Frontal cortex (tissue), 4 donors: ENCODE measurements around the gene ASF1B. TPM values are rescaled to one million over a fixed set of nuclear protein-coding genes. Genes with fewer than 3 reads are reported as not detected.
A peak's percentile ranks its signal among the peaks of the same experiment; 100 is the strongest.

Experiments used
- DNase-seq, 2 donors: peaks; one replicate each; pipeline ENCODE4 v3.0.0; 2012; ENCODE audit warnings: low spot score in 2 of 2
- FAIRE-seq: peaks from 2 replicates; lab custom pipeline; 2012; peaks lifted over from hg19 to GRCh38; lab: Jason Lieb, UNC
- total RNA-seq: library from RNA; depleted of rRNA; stranded (reverse); fragments of >200 nt; gene quantifications from one replicate; pipeline ENCODE4 v1.2.3, GENCODE V29; 2014
- donor health status: control.
- donor health status: control.
- donor health status: control.

ASF1B gene
- total RNA-seq, 1 donor from 2014 or later: 1.2 TPM

DNA sequence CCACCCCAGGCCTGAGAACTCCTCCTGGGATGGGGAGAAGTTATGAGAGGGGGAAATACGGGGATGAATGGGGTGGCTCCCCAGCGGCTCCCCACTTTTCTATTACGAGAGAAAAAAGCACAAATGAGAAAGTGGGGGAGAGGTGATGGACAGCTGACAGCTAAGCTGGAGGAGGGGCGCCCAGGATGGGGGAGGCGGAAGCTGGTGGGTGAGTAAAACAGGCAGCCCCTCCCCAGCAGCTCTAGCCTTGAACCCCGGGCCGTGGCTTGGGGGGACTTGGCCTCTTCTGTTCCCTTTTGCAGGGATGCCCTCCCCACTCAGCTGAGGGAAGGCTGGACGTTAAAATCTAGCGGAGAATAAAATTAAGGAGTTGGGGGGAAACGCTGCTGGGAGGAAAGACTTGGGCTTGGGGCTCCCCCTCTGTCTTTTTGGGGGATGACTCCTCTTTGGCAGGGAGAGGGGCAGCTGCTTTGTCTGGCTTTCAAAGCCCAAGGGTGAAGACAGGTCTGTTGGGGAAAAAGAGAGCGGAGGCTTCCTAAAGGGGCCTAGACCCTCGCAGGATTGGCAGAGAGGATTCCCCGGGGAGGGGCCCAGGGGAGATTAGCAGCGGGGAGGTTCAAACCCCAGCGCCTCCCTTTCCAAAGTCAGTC lies 44.5 kb downstream of the ASF1B start:
- DNase-seq (no peak), FAIRE-seq (no peak)

DNA sequence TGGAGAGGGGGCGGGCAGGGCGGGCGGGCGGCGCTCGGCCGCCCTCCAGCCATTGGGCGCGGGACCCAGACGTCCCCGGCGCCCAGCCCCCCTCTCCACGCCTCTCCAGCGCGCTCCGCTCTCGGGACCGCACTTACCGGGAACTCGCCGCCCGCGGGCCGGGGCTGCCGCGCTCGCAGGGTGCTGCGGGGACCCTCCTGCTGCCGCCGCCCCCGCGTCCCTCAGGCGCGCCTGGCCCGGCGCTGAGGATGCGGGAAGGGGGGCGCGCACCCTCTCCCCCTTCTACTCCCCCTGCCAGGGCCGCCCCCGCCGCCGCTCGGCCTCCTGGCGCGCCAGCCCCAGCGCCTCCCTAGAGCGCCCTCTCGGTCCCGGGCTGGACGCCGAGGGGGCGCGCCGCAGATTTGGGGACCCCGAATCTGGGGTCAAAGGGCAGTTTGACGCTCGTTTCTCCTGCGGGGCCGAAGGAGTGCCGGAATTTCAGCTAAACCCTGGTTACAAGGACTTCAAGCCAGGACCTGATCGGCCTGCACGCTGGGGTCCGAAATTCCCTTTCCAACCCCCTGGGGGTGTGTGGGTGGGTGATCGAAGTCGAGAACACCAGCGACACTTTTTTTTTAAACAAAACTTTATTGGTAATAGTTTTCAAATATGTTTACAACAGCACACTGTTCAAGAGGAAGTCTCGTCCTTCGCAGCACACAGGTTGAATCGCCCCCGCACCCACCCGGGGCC lies 45.1 kb downstream of the ASF1B start:
- FAIRE-seq: no peak

DNA sequence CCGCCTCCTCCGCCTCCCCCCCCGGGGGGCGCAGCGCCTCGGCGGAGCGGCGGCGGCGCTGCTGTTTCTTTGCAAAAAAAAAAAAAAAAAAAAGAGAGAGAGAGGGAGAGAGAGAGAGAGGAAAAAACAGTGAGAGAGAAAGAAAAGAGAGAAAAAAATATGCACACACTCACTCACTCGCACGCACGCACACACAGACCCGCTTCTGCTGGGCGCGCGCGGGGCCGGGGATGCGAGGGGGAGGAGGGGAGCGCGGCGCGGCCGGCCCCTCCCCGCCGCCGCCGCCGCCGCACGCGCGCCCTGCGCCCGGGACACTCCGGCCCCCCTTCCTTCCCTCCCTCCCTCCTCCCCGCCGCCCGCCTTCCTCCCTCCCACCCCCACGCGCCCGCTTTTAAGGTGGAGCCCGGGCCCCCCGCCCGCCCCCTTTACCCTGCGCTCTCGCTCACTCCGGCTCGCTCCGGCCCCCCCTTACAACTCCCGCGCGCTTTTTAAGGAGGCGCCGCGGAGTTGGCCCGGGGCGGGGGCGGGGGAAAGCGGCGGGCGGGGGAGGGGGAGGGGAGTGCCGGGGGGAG lies 45.8 kb downstream of the ASF1B start, which contains the start of gene SAMD1:
Gene SAMD1, minus strand, starts transcription at position 243 of the 572 bp plus-strand sequence.
- FAIRE-seq (no peak), DNase-seq (peak; percentile 93 to 96)

More for the DNA sequence above, 45.1 kb downstream of the ASF1B start:
- DNase-seq: peak in 1 of 2 donors; percentile 97

DNA sequence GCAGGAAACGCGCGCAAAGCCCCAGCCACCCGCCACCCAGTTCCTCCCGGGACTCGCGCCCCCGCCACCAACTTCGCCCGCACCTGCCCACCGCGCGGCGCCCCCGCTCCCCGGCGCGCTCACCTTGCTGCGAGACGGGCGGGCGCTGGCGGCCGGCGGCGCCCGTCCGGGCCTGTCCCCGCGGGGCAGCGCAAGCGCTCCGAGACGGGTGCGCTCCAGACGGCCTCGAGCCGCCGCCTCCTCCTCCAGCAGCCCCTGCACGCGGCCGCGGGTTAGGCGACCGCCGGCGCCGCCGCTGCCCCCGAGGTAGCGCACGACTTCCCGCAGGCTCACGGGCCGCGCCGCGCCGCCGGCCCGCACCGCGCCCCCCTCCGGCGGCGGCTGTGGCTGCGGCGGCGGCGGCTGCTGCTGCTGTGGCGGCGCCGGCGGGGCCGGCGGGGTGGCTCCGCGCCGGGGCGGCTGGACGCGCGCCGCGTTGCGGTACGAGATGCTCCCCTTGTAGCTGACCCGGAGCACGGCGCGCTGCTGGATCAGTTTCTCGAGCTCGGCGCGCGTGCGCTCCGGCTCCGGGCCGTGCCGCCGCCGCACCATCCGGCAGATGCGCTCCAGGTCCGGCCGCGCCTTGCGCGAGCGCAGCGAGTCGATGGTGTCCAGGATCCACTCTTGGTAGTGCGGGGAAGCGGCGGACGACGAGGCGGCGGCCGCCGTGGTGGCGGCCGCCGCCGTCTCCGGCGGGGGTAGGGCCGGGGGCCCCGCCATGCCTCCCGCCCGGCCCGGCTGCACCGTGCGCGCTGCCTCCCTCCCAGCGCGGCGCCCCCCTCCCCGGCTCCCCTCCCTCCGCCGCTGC lies 46.5 kb downstream of the ASF1B start:
- peak; percentile 64 to 81 for DNase-seq
- FAIRE-seq: no peak

DNA sequence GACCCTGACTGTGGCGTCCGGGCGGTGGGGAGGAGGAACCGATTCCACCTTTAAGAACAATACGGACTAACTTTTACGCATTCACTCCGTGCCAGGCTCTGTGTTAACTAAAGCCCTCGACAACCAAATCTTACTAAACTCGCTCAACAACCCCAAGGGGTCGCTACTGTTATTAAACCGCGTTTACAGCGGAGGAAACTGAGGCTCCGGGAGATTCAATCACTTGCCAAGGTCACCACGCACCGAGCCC lies 47.1 kb downstream of the ASF1B start:
- DNase-seq: no peak

DNA sequence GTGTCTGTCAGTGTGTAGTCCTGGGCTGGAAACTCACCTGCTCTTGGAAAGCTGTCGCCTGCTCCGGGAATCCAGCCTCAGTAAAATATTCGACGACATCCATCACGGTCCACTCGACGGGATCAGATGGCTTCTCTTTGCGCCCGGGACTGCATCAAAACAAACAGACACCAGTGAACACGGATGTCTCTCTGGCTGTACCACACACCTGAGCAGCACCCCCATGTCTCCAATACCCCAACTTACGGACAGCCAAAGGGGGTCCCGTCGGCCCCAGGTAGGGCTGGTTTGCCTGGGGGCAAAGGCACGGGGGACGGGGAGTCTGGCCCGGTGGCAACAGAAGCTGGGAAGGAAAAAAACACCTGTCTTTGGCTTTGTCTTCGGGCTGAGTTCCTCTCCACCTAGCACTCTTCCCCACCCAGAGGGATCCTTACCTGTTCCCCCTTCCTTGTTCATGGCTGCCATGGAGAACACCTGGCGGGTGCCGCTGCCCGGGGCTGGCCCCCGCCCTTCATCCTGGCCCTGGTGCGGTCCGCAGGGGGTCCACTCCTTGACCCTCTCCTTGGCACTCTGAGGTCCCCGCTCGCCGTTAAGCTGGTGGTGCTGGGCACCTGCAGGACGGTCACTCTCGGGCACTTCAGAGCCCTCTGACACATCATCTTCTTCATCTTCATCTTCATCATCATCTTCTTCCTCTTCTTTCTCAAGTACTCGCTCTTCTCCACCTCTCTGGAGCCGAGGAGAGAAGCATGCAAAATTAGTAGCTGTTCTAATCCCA lies 47.6 kb downstream of the ASF1B start:
- FAIRE-seq (no peak), DNase-seq (no peak)

More for the DNA sequence above, 47.1 kb downstream of the ASF1B start:
- FAIRE-seq: no peak

DNA sequence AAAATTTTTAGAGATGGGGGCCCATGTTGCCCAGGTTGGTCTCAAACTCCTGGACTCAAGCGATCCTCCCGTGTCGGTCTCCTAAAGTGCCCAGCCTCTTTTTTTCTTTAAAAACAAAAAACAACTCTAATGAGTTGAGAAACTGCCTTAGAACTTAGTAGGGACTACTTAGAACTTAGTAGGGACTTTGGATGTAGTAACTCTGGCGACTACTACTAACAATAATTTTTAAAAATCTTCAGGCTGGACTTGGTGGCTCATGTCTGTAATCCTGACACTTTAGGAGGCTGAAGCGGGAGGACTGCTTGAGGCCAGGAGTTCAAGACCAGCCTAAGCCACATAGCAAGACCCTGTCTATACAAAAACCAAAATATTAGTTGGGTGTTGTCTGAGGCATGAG lies 50.3 kb downstream of the ASF1B start:
- no peak for FAIRE-seq
- DNase-seq: no peak

DNA sequence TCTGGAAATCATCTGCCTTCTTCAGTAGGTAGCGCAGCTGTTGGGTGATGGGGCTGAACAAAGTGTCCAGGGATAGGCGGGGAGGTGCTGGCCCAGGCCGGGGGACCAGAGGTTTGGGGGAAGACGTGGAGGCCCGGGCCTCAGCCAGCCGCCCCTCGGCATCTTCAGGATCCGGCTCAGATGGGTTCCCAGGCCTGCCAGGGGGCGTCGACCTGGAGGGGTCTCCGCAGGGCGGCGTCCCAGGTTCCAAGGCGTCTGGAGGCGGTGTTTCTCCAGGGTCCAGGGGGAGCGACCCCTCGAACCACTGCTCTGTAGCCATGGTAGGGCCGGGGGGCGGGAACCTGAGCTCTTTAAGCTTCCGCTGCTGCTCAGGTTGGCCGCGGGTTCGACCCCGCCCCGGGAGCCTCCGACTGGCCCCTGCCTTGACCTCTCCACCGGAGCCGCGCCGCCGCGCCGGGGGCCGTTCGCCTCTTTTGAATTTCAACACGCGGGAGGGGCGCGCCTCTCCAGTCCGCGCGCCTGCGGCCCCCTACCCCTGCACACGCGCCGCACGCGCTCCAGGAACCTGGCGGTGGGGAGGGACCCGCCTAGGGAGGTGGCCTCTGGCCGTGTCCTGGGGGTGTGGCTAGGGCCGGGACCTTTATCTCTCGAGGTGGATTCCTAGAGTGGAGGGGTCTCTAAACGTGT lies 50.9 kb downstream of the ASF1B start, which contains the start of gene C19orf67:
Gene C19orf67, minus strand, starts transcription at position 475 of the 687 bp plus-strand sequence. Its CDS starts 156 bp downstream, at position 319.
- FAIRE-seq (no peak), DNase-seq (no peak)

DNA sequence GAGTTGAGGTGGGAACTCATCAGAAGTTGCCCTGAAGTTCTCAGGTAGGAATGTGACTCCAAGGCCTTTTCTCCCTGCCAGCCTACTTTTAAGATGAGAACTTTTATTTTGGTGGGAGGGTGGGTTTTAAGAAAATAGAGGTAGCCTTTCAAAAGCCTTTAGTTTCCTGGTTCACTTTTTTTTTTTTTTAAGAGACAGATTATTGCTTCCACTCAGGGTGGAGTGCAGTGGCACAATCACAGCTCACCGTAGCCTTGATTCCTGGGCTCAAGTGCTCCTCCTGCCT lies 53.8 kb downstream of the ASF1B start:
- FAIRE-seq (no peak), DNase-seq (no peak)

DNA sequence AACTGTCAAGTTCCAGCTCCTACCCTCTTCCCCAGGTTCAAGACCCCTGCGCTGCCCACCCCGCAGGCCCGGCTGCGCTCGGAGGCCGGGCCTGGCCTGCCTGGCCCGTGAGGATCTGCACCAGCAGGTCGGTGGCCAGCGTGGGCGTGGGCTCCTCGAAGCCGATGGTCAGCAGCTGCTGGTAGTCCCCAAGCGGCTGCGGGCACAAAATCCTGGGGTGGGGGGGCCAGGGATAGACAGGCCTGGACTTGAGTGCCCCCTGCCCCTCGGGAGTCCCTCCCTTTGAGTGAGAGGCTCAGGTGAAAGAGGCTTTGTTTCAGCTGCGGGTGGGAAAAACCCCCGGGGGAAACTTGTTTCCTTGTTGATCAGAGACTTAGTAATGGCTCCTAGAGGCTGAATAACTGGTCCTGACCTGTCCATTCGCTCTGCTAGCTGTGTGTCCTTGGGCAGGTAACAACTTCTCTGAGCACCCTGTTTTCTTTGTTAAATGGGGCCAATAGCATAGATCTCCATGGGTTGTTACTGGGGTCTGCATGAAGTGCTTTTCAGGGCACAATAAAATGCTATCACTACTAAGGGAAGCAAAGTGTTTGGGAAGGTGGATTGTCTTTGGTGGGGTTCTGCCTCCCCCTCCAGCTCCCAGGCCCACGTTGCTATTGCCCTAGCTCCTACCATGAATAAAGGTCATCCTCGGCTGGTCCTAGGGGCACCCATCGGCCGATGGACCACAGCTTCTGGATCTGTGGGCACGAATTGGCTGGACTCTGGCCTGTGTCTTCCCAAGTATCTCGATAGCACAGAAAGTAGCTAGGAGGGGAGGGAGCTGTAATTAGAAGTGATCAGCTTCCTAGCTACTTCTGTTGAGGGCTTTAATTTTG lies 54.4 kb downstream of the ASF1B start:
- FAIRE-seq (no peak), DNase-seq (no peak)

DNA sequence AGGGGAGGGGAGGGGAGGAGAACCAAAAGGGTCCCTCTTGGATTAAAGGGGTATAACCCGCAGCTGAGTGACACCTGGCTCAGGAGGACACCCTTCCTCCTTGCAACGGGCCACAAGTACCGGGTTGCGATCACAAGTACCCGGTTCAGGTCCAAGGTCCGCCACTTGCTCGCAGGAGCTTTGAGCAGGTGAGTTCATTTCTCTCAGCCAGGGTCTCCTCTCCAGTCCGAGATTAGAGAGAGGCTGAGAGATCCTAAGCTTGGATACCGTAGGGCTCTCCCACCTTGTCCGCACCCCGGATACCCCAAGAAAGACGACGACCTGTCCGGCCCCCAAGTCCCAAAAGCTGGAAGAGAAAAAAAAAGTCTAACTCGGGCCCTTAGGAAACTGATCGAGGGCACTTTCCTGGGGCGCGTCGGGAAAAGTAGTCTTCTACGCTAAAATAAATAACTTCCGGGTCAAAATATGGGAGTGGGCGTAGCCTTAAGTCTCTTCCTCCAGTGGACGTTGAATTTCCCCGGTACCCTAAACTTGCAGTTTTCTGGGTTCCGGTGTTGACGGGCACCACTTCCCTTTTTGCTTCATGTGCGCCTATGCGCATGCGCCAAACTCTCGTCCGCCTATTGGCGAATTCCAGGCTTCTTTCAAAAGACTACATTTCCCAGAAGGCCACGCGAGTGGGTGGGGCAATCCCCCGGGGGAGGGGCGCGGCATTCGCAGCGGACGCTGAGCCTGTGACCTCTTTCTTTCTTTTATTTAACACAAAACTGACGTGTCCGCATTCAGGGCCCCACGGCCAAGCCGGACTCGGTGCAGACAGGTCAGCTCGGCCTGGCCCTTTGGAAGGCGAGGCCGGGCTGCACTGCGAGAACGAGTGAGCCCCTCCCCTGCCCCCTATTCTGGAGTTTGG lies 55.2 kb downstream of the ASF1B start:
- FAIRE-seq: peak; percentile 98

DNA sequence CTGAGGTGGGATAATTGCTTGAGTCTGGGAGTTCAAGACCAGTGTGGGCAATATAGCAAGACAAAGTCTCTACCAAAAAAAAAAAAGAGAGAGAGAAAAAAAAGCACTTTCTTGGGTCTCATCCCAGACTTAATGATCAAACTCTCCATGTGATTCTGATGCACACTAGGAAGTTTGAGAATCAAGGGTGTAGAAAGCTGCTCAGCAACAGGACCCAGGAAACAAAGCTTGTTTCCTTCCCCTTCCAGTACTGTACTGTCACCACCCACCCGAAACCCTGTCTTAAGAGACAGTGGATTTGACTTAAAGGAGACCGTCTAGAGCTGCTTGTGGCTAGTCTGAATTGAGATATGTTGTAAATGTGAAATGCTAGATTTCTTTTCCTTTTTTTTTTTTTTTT lies 58.0 kb downstream of the ASF1B start:
- FAIRE-seq (no peak), DNase-seq (no peak)

More for the DNA sequence above, 55.2 kb downstream of the ASF1B start:
- DNase-seq: peak; percentile 97 to 99

DNA sequence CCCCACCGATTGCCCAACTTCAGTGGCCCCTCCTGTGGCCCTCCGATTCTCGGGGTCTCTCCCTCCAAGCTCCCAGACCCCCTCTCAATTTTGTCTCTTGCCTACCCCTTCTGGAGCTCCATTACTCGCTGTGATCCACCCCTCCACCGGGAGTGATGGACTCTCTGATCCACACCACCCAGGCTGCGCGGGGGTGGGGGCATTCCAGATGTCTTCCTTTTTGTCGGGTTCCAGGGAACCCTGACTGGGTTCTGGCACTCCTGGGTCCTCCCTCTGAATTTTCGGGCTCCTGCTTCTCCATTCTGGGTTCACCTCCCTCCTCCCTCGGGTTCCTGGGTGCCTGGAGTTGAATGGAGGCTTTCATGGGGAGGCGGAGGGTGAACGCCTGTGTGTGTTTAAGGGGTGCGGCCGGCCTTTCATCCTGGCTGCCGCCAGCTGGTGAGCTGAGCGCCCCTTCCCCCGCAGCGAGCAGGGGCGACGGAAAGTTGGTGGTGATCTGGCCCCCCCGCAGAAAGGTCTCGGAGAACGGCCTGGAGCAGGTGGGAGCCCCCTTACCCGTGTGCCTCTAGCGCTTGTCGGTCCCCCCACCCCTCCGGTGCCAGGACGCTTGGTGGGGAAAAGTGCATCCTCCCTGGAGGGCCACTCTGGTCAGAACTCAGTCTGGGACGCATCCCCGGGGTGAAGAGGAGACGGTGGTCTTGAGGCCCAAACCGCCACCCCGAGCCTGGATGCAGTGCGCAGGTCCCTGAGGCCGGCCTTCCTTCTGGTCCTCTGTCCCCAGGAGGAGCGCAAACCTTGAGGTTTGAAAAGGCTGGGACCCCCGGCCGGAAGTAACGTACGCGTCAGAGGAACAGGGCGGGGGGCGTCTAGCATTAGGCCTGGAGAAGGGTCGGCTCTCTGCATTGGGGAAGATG lies 62.2 kb downstream of the ASF1B start:
- FAIRE-seq (no peak), DNase-seq (peak in 1 of 2 donors; percentile 60)

DNA sequence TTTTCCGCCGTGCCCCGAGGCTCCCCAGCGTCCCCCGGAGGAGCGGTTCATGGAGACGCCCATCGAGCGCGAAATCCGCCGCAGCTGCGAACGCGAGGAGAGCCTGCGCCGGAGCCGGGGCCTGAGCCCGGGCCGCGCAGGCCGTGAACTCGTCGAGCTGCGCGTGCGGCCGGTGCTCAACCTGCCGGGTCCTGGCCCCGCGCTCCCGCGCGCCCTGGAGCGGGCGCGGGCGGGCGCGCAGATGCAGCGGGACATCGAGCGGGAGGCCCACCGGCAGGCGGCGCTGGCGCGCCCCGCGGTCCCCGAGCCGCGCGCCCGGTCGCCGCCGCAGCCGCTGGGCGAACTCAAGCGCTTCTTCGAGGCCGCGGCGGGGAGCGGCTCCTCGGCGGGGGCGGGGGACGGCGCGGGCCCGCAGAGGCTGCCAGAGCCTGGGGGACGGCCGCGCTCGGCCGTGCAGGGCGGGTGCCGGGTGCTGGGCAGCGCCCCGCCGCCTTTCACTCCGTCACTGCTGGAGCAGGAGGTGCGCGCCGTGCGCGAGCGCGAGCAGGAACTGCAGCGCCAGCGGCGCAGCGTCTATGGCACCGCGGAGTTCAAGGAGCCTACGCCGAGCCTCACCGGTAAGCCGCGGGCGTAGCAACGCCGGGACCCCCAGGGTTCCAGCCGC lies 63.0 kb downstream of the ASF1B start:
- DNase-seq (peak; percentile 80 to 89), FAIRE-seq (no peak)

DNA sequence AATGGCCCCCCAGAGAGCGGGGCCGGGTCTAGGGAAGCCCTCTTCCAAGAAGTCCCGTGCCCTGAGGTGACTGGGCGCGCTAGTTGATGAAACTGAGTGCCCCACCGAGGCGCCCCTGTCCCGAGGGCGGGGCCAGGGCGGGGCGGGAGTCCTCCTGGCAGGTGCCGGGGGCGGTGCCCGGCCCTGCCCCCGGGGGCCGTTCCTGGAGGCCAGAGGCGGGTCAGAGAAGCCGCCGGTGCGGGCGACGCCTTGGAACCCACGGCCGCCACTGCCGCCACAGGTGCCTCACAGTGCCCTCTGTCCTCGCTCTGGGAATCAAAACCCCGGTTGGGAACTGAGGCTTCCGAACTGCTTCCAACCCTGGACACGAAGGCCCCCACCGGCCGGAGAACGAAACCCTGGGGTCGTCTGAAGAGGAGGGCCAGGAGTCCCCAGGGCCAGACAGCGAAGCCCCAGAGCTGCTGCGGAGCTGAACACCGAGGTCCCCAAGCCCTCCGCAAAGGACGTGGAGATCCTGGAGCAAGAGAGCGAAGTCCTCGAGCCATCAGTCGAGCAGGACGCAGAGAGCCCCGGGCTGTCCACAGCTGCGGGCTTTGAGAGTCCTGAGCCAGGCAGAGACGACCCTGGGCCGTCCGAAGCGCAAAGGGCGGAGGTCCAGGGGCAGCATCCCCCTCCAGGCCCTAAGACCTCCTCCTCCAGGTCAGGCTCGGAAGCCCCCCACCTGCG lies 63.7 kb downstream of the ASF1B start, which contains the start of gene MISP3:
Gene MISP3, plus strand, starts transcription at position 252 of the 726 bp plus-strand sequence. CDS start 524 bp downstream, outside the sequence.
- DNase-seq (no peak), FAIRE-seq (no peak)
